NB4 (cell line): ENCODE data around the gene ARHGAP45.
"Not testable (repeated sequence)": the region's sequence is repeated elsewhere in the genome, so short reads cannot be mapped to it uniquely, and the experiment has no call there.

Source experiments
- CTCF ChIP-seq: IDR thresholded peaks from one replicate; pipeline ENCODE4 v1.5.1; 2012; ENCODE audit warnings: low read depth, low read length
- MYC ChIP-seq: IDR thresholded peaks from 2 replicates; pipeline ENCODE4 v1.6.1; 2011; ENCODE audit warnings: low read depth, low read length
- POLR2A ChIP-seq: IDR thresholded peaks from 2 replicates; pipeline ENCODE4 v1.6.1; 2011; ENCODE audit warnings: mild to moderate bottlenecking; ENCODE audit not compliant: insufficient read length; ENCODE audit errors: extremely low read depth

DNA sequence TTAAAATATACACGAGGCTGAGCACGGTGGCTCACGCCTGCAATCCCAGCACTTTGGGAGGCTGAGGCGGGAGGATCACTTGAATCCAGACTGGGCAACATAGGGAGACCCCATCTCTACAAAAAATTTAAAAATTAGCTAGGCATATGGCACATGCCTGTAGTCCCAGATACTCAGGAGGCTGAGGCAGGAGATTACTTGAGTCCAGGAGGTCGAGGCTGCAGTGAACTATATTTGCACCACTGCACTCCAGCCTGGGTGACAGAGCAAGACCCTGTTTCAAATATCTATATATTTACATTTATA, 43.1 kb upstream of the ARHGAP45 start:
- not testable (repeated sequence) for TF ChIP-seq CTCF, POLR2A, MYC
